Activated CD4-positive, alpha-beta memory T cell treated with anti-CD3 and anti-CD28 coated beads for 36 hours (primary cell): ENCODE results near the gene FAIM2. TPM values are rescaled to one million over a fixed set of nuclear protein-coding genes. Genes with fewer than 3 reads are reported as not detected.

Experiments
- CTCF ChIA-PET: fragments of 350-600 bp; sonication (Branson Sonifier 250); formaldehyde crosslinking; loops from one replicate; lab custom pipeline; 2021; ENCODE audit warnings: antibody characterized with exemption, inconsistent platforms; lab: Charles Lee
- POLR2A ChIA-PET: fragments of 350-600 bp; sonication (Branson Sonifier 250); formaldehyde crosslinking; loops from one replicate; lab custom pipeline; 2021; ENCODE audit warnings: antibody characterized with exemption; lab: Charles Lee
- DNase-seq: peaks from one replicate; pipeline ENCODE4 v3.0.0-alpha.2; 2020
- H3K27ac Mint-ChIP-seq: one replicate; pipeline ENCODE4 v1.8.0; 2021; ENCODE audit warnings: mixed read lengths
- H3K27me3 Mint-ChIP-seq: one replicate; pipeline ENCODE4 v1.8.0; 2021; ENCODE audit warnings: mixed read lengths
- H3K36me3 Mint-ChIP-seq: one replicate; pipeline ENCODE4 v1.8.0; 2021; ENCODE audit warnings: mixed read lengths
- H3K4me1 Mint-ChIP-seq: one replicate; pipeline ENCODE4 v1.8.0; 2021; ENCODE audit warnings: low read depth, mixed read lengths
- H3K4me3 Mint-ChIP-seq: one replicate; pipeline ENCODE4 v1.8.0; 2021; ENCODE audit warnings: mild to moderate bottlenecking, mixed read lengths
- H3K9me3 Mint-ChIP-seq: one replicate; pipeline ENCODE4 v1.8.0; 2021; ENCODE audit warnings: mixed read lengths
- intact Hi-C: fragments of 100-400 bp; cut with micrococcal nuclease; formaldehyde crosslinking; loops from one replicate; pipeline ENCODE4 v1.15.1; 2023
- total RNA-seq, 2 experiments: library from RNA; stranded (reverse); gene quantifications; one replicate each; pipeline ENCODE4 v1.2.3, GENCODE V29; 2021

FAIM2 gene
- total RNA-seq = 1 to 10 TPM; 1.7 to 2.1 TPM

DNA sequence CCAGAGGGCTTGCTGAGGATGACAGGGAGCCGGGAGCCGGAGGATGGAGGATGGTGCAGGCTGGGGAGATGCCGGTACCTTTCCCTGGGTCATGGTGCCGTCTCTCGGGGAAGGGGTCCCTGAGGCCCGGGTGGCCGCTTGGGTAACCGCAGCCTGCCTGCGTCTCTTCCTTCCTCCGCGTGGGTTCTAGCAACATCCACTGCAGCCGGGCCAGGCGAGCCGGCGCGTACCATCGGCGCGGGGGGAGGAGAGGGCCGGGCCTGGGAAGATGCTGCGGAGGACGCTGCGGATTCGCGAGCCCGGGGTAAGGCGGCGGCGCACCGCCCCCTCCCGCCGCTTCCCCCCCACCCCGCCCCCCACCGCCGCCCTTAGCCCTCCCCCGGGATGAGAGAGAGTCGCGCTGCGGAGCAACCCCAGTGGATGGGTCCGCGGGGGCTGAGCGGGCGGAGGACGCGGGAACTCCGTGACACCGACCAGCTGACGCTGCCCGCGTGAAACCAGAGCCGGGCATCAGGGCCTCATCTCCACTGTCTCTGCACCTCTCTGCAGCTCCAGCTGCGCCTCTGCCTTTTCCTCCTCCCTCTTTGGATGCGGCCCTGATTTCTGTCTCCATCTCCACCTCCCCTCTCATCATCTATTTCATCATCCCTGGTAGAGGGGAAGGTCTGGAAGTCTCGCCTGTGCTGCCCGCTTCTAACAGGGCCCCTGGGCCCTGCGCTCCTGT lies at the start of gene FAIM2:
FAIM2 (minus strand) TSS at position 201 of the 724 bp plus-strand sequence; CDS start at position 93, 108 bp downstream.
- CTCF ChIA-PET = interaction anchor here (0.6 to 1.6 kb wide), 4 partner anchors 38 to 545 kb away, joined by 3 to 6 read pairs (median 4); no protein-coding TSS in a partner anchor
- peak; percentile 68 for DNase-seq
- Mint-ChIP-seq H3K4me1 (peaks cover 15% of the 10 kb centered on the region), H3K36me3 (no peaks in the 10 kb centered on the region), H3K27me3 (no peaks in the 10 kb centered on the region), H3K4me3 (peak within 1 kb of the TSS; percentile 71), H3K9me3 (no peaks in the 10 kb centered on the region), H3K27ac (no peak within 1 kb of the TSS)
- intact Hi-C loops = loop anchor here (5.0 kb wide), 1 partner anchor 43 kb away; no protein-coding TSS in a partner anchor
- POLR2A ChIA-PET = no interaction called here

DNA sequence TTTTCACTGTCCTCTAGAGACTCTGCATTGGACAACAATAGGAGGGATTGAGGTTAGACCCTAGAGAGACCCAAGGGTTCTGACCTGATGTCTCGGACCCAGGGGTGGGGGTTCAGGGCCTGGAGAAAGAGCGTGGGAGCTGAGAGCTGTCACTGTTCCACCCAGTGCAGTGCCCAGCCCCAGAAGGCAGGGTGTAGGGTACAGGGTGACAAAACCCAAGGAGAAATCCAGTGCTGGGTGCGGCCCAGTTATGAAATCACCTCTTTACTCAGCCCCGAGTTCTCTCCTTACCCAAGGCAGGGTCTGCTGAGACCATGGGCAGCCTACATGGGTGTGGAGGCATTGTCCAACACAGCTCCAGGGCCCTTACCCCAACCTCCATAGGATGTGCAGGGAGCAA lies 49.5 kb upstream of the FAIM2 start:
- H3K4me3 Mint-ChIP-seq = no peak overlapping the region
- H3K27ac Mint-ChIP-seq = no peak overlapping the region
- POLR2A ChIA-PET = no interaction called here

DNA sequence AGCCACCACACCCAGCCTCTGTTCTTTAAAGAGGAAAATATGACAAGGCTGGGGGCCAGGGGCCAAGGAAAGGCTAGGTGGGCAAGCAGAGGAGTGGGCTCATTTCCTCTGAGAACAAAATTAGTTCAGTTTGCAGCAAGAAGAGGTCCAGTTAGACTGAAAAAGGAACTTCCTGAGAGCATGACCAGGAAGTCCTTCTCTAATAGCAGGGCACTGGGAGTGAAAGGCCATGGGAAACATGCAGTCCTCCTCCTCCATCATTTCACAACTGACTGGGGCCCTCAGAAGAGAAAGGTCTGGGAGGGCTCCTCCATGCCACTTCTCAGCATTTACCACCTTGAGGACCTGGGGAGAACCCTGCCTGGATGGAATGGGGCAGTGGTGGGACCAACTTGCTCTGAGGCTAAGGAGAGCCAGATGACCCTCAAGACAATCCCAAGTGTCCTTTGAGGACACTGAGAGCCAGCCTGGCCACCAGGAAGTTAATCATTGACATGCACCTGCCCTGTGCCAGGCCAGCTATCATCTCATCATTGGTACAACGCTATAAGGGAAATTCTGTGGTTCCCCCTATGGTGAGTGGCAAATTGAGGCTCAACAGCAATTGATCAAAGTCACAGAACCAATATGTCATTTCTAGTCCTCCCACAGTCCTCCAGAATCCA lies 48.8 kb upstream of the FAIM2 start:
- intact Hi-C loops = no loop called here
- peaks cover 35% of the 10 kb centered on the region for H3K27me3 Mint-ChIP-seq

More for the DNA sequence above, 49.5 kb upstream of the FAIM2 start:
- CTCF ChIA-PET = interaction anchor here (7.4 kb wide), 1 partner anchor 7 kb away, joined by 46 read pairs; no protein-coding TSS in a partner anchor
- intact Hi-C loops = no loop called here
- no peaks in the 10 kb centered on the region for H3K9me3 Mint-ChIP-seq
- H3K36me3 Mint-ChIP-seq = no peaks in the 10 kb centered on the region
- H3K27me3 Mint-ChIP-seq = peaks cover 39% of the 10 kb centered on the region
- DNase-seq = no peak
- no peaks in the 10 kb centered on the region for H3K4me1 Mint-ChIP-seq

DNA sequence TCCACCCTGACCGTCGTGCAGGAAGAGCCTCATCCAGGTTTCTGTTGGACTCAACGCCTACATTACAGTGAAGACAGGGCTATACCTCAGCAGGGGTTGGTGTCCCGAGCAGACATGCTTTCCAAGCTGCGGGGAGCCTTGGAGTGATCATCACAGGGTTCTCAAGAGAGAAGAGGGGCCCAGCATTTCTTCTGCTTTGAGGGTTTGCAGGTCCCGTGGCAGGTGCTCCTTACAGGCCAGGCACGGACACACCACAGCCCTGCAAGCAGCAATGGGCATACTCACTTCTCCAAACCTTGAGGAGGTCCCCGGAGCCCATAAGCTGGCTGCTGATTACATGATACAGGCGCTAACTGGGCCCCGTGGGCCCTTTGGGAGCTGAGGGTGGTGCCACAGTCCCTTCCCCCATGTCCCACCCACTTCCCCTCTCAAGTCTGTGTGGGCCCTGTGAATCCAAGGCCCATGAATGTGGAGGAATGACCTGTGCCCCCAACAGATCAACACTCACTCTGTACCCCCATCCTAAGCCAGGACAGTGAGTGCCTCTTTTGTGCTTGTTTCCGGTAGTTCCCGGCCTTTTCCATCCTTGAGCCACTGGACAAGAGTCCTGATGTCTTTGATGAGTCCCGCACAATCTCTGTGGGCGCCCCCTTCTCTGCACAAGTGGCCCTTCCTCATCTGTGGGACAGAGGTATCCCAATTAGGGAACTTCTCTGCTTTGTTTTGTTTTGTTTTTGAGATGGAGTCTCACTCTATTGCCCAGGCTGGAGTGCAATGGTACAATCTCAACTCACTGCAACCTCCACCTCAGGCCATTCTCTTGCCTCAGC lies 47.9 kb upstream of the FAIM2 start:
- H3K4me3 Mint-ChIP-seq = no peak overlapping the region
- no peaks in the 10 kb centered on the region for H3K9me3 Mint-ChIP-seq
- POLR2A ChIA-PET = no interaction called here
- no peaks in the 10 kb centered on the region for H3K4me1 Mint-ChIP-seq
- intact Hi-C loops = no loop called here
- CTCF ChIA-PET = interaction anchor here (1.0 kb wide), 1 partner anchor 119 kb away, joined by 3 read pairs; no protein-coding TSS in a partner anchor
- no peak overlapping the region for H3K27ac Mint-ChIP-seq
- H3K36me3 Mint-ChIP-seq = no peaks in the 10 kb centered on the region
- peaks cover 27% of the 10 kb centered on the region for H3K27me3 Mint-ChIP-seq
- DNase-seq = no peak

More for the DNA sequence above, 48.8 kb upstream of the FAIM2 start:
- Mint-ChIP-seq H3K27ac (no peak overlapping the region), H3K36me3 (no peaks in the 10 kb centered on the region), H3K4me1 (no peaks in the 10 kb centered on the region), H3K4me3 (no peak overlapping the region), H3K9me3 (no peaks in the 10 kb centered on the region)
- CTCF ChIA-PET = no interaction called here
- DNase-seq = no peak
- POLR2A ChIA-PET = no interaction called here

DNA sequence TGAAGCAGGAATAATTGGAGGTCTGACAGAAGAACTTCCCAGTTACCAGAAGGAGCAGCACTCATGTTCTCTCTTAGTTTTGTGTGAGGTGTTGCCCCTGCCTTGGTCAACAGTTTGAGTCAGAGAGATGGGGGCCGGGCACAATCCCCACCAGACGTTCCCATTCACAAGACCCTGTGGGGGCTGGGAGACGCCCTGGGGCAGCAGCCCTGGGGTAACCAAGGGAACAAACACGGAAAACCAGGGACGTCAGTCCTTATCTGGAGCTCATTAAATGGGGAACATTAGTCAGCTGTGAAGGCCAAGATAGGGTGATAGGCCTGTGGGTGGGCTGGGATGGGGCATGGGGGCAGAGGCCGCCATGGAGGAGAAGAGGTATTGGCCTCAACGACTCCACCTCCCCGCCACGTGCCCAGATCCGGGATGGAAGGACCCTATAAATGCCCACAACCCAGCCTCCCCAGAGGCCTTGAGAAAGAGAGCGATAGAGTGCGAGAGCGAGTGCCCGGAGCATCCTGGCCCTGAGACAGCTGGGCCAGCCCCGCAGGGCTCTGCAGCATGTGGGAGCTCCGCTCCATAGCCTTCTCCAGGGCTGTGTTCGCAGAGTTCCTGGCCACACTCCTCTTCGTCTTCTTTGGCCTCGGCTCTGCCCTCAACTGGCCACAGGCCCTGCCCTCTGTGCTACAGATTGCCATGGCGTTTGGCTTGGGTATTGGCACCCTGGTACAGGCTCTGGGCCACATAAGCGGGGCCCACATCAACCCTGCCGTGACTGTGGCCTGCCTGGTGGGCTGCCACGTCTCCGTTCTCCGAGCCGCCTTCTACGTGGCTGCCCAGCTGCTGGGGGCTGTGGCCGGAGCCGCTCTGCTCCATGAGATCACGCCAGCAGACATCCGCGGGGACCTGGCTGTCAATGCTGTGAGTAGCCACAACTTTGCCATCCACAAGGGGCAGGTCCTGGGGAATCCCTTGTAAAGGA lies 46.9 kb upstream of the FAIM2 start, which contains the start of gene AQP2:
AQP2 (plus strand) TSS at position 465 of the 979 bp plus-strand sequence; CDS start at position 559, 94 bp downstream.
- H3K36me3 Mint-ChIP-seq = no peaks in the 10 kb centered on the region

DNA sequence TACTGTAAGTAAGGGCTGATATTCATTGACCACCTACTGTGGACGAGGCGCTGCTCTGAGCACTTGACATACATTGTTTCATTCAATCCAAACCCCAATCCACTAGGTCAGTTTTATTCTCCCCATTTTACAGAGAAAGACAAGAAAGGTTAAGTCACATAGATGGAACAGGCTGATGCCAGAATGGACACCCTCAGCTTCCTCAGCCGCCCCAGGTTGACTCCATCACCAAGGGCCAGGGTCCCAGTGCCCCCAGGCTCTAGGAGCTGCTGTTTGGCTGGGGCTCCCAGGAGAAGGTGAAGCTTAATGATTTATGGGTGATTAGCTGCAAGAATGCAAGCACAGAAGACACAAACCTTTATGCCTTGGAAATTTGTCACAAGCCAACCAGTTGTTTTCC lies 46.2 kb upstream of the FAIM2 start:
- POLR2A ChIA-PET = no interaction called here
- peaks cover 14% of the 10 kb centered on the region for H3K4me1 Mint-ChIP-seq
- CTCF ChIA-PET = interaction anchor here (1.3 to 6.4 kb wide), 2 partner anchors 17 to 90 kb away, joined by 6 to 95 read pairs; no protein-coding TSS in a partner anchor
- DNase-seq = no peak
- intact Hi-C loops = loop anchor here (1.0 to 5.0 kb wide), 3 partner anchors 11 to 83 kb away; partner anchors contain the start of genes AQP5 and FAIM2
- no peak overlapping the region for H3K27ac Mint-ChIP-seq
- no peaks in the 10 kb centered on the region for H3K36me3 Mint-ChIP-seq
- peaks cover 19% of the 10 kb centered on the region for H3K27me3 Mint-ChIP-seq
- H3K4me3 Mint-ChIP-seq = no peak overlapping the region
- H3K9me3 Mint-ChIP-seq = no peaks in the 10 kb centered on the region

More for the DNA sequence above, 46.9 kb upstream of the FAIM2 start, which contains the start of gene AQP2:
- POLR2A ChIA-PET = no interaction called here
- no peak within 1 kb of the TSS for H3K4me3 Mint-ChIP-seq
- intact Hi-C loops = loop anchor here (1.0 kb wide), 1 partner anchor 11 kb away; the partner anchor contains the start of gene AQP5
- H3K4me1 Mint-ChIP-seq = peaks cover 7% of the 10 kb centered on the region
- no peak for DNase-seq
- H3K27me3 Mint-ChIP-seq = peaks cover 21% of the 10 kb centered on the region
- no peak within 1 kb of the TSS for H3K27ac Mint-ChIP-seq
- no peaks in the 10 kb centered on the region for H3K9me3 Mint-ChIP-seq
- CTCF ChIA-PET = interaction anchor here (1.3 to 6.4 kb wide), 2 partner anchors 16 to 89 kb away, joined by 6 to 95 read pairs; no protein-coding TSS in a partner anchor

DNA sequence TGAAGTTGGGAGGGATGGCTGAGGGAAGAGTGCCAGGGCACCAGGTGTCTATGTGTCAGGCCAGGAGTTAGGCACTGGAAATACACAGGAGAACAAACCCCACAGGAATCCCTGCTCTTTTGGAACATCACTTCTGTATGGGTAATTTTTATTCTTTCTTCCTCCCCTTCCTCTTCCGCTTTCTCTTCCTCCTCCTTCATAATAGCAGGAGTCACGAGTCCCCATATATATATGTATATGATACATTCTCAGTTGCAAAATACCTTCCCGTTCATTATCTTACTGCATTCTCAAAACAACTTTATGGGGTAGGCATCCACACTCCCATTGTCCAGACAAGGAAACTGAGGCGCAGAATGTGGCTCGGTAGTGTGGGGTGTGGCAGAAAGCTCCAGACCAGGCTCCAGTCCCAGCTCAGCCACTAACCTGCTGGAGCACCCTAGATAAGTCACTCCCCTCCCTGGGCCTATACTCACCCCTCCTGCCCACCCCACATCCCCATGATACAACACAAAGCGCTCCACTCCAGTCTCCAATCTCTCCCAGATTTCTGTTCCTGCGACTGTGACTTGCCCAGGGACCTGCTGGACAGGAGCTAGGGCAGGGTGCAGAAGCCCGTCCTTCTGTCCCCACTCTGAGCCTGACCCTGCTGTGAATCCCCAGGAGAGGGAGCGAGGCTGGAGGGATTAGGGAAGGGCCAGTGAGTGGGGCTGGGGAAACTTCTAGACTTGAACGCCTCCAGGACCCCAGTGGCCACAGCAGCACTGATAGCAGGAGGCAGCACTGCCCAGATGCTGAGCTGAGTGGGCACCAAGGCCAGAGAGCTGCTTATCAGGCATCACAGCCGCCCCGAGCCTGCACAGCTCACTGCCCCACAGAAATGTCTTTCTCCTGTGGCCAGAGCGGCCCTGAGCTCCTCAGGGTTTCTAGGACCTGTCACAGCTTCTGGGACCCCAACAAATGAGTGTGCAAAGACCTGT lies 45.5 kb upstream of the FAIM2 start:
- no peaks in the 10 kb centered on the region for H3K9me3 Mint-ChIP-seq
- H3K27ac Mint-ChIP-seq = no peak overlapping the region
- intact Hi-C loops = loop anchor here (5.0 kb wide), 2 partner anchors 47 to 82 kb away; partner anchors contain the start of gene FAIM2
- H3K27me3 Mint-ChIP-seq = peaks cover 12% of the 10 kb centered on the region
- H3K4me3 Mint-ChIP-seq = no peak overlapping the region
- CTCF ChIA-PET = interaction anchor here (1.3 to 6.4 kb wide), 2 partner anchors 18 to 90 kb away, joined by 6 to 95 read pairs; no protein-coding TSS in a partner anchor
- peaks cover 20% of the 10 kb centered on the region for H3K4me1 Mint-ChIP-seq
- no peaks in the 10 kb centered on the region for H3K36me3 Mint-ChIP-seq
- DNase-seq = no peak
- POLR2A ChIA-PET = no interaction called here

DNA sequence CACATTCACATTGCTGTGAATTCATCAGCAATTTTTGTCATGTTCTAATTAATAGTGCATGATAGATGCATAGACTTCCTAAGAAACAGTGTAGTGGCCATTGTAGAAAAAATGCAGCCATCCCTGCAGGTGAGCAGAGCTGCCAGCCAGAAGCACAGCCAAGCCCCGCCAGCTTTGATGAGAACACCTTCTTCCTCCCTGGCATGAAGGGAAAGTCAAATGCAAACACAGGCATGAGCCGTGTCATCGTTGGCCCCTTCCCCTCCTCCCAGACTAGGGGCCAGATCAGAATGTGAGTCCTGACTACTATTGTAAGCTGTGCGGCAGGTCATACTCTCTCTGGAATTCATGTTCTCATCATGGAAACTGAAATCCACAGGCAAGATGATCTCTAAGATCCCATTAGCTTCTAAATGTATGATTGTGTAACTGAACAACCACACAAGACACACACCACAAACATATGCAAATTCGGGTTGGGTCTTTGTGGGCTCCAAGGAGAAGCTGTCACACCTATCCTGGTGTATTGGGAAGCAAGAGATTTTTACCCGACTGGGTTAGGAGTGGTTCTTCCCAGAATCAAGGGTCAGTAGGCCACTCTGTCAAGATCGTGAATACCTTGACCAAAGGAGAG lies 44.0 kb upstream of the FAIM2 start:
- no peaks in the 10 kb centered on the region for H3K9me3 Mint-ChIP-seq
- H3K27ac Mint-ChIP-seq = no peak overlapping the region
- no peak for DNase-seq
- ChIA-PET CTCF (interaction anchor here (0.6 to 6.4 kb wide), 5 partner anchors 9 to 206 kb away, joined by 3 to 95 read pairs (median 3); partner anchors contain the start of gene TMBIM6), POLR2A (no interaction called here)
- H3K4me3 Mint-ChIP-seq = no peak overlapping the region
- intact Hi-C loops = loop anchor here (5.0 kb wide), 2 partner anchors 45 to 80 kb away; partner anchors contain the start of gene FAIM2
- peaks cover 6% of the 10 kb centered on the region for H3K27me3 Mint-ChIP-seq
- H3K36me3 Mint-ChIP-seq = no peaks in the 10 kb centered on the region
- H3K4me1 Mint-ChIP-seq = peaks cover 29% of the 10 kb centered on the region

DNA sequence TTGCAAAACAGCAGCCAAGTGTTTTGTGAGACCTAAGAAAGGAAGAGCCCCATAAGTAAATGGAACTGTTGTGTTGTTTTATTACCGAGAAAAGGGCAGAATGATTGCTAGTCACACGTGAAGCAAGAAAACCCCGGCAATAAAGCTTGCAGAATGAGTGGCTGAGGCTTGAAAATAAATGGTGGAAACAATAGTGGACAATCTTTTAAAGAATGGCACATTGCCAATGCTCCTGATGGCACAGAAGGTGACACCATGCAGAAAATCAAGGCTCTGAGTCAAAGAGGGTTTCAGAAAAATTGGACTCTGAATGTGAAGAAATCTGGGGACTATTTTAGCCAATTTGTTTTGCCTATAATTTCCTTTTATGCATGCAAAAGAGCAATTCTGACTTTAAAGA lies 42.8 kb upstream of the FAIM2 start:
- Mint-ChIP-seq H3K9me3 (no peaks in the 10 kb centered on the region), H3K36me3 (no peaks in the 10 kb centered on the region), H3K27ac (no peak overlapping the region), H3K4me1 (peaks cover 33% of the 10 kb centered on the region), H3K27me3 (peaks cover 4% of the 10 kb centered on the region), H3K4me3 (no peak overlapping the region)
- POLR2A ChIA-PET = no interaction called here
- no peak for DNase-seq
- CTCF ChIA-PET = interaction anchor here (0.8 to 6.4 kb wide), 28 partner anchors 9 to 238 kb away, joined by 3 to 95 read pairs (median 6); partner anchors contain the start of genes COX14, NCKAP5L and TMBIM6
- intact Hi-C loops = loop anchor here (5.0 kb wide), 2 partner anchors 44 to 79 kb away; partner anchors contain the start of gene FAIM2
